ENCODE results near the gene TMEM184B.

Gene TMEM184B

DNA sequence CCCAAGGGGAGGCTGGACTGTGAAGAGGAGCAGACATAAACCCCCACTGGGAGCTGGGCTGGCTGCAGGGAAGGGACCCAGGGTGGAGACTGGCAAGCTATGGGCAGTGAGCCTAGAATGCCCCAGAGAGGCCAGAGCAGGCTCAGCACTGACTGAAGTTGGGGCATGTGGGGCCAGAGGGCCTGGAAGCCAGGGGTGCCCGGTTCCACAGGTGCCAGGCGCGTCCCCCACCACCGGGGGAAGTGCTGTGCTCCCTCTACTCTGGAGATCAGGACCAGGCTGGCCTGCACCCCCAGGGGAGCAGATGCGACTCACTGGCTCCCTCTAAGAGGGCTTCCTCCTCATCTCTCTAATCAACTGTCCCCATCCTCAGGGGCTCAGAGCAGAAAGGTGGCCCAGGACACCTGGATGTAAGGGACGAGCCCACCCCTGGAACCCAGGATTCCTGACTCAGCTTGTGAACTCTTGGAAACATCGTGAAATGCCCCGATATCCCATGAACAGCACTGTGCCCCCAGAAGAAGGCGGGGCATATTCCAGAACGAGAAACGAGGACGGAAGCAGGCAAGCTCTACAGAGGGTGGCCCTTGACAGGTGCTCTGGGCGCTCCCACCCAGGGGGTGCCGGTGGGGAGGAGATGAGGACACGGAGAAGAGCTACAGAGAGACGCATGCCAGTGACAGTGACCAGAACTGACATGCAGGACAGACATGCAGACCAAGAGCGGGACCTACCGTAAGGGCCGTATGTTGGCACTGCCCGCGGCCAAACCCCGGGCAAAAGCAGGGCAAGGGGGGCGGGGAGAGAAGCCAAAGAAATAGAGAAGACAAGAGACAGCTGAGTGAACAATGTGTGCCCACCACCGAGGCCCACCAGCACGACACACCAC is 50.7 kb downstream of the TMEM184B start:
- H2AFZ ChIP-seq (ENCODE audit: low read length, unreplicated experiment) = no peak overlapping the region
- no peaks in the 10 kb centered on the region for H3K27me3 ChIP-seq (ENCODE audit: insufficient read depth, low read length)
- no peak overlapping the region for H3K4me3 ChIP-seq (ENCODE audit: low read depth, low read length)
- peaks cover 33% of the 10 kb centered on the region for H3K4me1 ChIP-seq (ENCODE audit: control insufficient read depth, insufficient read depth, low read length, unreplicated experiment)
- no peak overlapping the region for H3K27ac ChIP-seq (ENCODE audit: low read depth, low read length)
- no peaks in the 10 kb centered on the region for H3K79me2 ChIP-seq (ENCODE audit: control insufficient read depth, insufficient read depth, low read length, unreplicated experiment)
- no peaks in the 10 kb centered on the region for H3K36me3 ChIP-seq (ENCODE audit: insufficient read depth, low read length)

DNA sequence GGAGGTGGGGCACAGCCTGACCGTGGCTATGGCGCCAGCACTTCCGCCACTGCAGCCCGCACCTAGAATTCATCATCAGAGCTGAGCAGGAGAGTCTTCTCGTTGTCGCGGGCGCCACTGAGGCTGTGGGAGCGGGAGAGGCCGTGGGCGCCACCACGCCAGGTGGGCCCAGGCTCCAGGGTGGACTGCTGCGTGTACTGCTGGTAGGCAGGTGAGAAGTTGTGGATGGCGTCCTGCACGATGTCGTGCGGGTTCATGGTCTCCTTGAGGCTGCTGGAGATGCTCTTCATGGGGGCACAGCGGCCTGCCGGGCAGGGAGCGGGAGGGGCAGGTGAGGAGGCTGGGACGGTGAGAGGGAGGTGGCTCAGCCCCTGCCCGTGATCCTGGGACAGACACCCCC is 51.4 kb downstream of the TMEM184B start:
- Histone ChIP-seq H3K27me3 (ENCODE audit: insufficient read depth, low read length) (no peaks in the 10 kb centered on the region), H3K36me3 (ENCODE audit: insufficient read depth, low read length) (no peaks in the 10 kb centered on the region), H3K79me2 (ENCODE audit: control insufficient read depth, insufficient read depth, low read length, unreplicated experiment) (no peaks in the 10 kb centered on the region), H2AFZ (ENCODE audit: low read length, unreplicated experiment) (no peak overlapping the region), H3K27ac (ENCODE audit: low read depth, low read length) (no peak overlapping the region), H3K4me3 (ENCODE audit: low read depth, low read length) (no peak overlapping the region), H3K4me1 (ENCODE audit: control insufficient read depth, insufficient read depth, low read length, unreplicated experiment) (peaks cover 33% of the 10 kb centered on the region)

DNA sequence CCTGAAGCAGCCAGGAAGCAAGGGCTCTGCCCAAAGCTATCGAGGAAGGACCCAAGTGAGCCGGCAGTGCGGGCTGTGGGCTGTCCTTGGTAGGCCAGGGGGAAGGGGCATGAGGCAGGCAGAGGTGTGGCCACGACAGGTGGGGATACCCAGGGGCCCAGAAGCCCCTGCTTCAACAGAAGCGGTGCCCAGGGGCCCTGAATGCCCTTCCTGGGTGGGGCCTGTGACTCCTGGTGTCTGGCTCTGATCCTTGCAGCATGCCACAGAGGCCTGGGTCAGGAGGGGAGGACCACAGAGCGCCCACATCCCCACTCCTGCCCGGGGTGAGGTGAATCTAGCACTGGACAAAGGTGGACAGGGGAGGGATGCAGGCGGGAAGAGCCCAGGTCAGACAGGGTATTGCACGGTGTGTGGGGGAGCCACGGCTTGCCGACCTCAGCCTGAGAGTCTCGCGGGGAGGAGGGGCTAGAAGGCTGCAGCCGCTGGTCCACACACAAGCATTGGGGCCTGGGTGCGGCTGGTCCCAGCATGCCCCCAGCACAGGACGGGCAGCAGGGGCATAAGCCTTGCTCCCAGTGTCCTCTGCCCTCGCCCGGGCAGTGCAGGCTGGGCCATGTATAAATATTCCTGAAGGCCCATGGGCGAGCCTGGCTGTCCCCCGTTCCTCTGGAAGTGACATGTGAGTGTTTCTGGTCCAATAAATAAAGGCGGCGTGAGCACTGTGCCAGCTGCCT is 52.0 kb downstream of the TMEM184B start:
- H3K27ac ChIP-seq (ENCODE audit: low read depth, low read length) = peak overlapping the region; percentile 94; the same call in 1 of the 2 replicates
- no peaks in the 10 kb centered on the region for H3K27me3 ChIP-seq (ENCODE audit: insufficient read depth, low read length)
- H3K79me2 ChIP-seq (ENCODE audit: control insufficient read depth, insufficient read depth, low read length, unreplicated experiment) = no peaks in the 10 kb centered on the region
- H3K36me3 ChIP-seq (ENCODE audit: insufficient read depth, low read length) = no peaks in the 10 kb centered on the region
- no peak overlapping the region for H3K4me3 ChIP-seq (ENCODE audit: low read depth, low read length)
- H2AFZ ChIP-seq (ENCODE audit: low read length, unreplicated experiment) = no peak overlapping the region
- peaks cover 33% of the 10 kb centered on the region for H3K4me1 ChIP-seq (ENCODE audit: control insufficient read depth, insufficient read depth, low read length, unreplicated experiment)

DNA sequence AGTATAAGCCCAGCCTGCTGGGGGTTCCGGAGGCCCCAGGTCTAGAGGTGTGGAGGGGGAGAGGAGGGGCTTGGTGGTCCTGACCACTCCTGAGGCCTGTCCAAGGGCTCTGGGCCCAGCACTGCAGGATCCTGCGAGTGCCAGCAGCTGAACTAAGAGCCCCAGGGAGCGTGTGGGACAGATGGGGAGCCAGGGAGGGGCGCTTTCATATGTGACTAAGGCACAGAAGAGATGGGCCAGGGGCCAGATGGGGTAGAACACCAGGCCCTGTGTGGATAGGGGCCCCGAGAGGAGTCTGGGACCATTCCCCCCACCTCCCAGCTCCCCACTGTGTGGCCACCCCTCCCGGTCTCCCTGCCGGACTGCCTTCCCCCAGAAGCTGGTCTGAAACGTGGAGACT is 52.6 kb downstream of the TMEM184B start:
- Histone ChIP-seq H2AFZ (ENCODE audit: low read length, unreplicated experiment) (no peak overlapping the region), H3K27me3 (ENCODE audit: insufficient read depth, low read length) (no peaks in the 10 kb centered on the region), H3K36me3 (ENCODE audit: insufficient read depth, low read length) (peaks cover 1% of the 10 kb centered on the region; the same call in 1 of the 2 replicates), H3K79me2 (ENCODE audit: control insufficient read depth, insufficient read depth, low read length, unreplicated experiment) (no peaks in the 10 kb centered on the region), H3K4me1 (ENCODE audit: control insufficient read depth, insufficient read depth, low read length, unreplicated experiment) (peaks cover 33% of the 10 kb centered on the region), H3K27ac (ENCODE audit: low read depth, low read length) (peak overlapping the region; percentile 94; the same call in 1 of the 2 replicates), H3K4me3 (ENCODE audit: low read depth, low read length) (no peak overlapping the region)

DNA sequence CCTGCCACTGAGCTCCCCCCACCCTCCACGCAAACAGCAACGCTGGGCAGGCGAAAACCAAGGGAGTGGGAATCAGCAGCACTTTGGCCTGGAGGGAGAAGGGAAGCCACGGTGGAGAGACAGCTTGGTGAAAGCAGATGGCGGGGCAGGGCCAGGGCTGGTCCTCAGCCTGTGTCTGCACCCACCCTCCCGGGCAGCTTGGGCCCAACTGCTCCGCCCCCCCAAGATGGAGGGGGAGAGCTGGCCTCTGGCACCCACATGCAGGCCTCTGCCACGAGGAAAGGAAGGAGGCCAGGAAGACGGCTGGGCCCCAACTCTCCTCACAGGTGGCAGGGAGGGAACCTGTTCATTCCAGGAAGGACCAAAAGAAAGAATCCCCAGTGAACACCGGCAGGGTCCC is 53.2 kb downstream of the TMEM184B start:
- peaks cover 33% of the 10 kb centered on the region for H3K4me1 ChIP-seq (ENCODE audit: control insufficient read depth, insufficient read depth, low read length, unreplicated experiment)
- H3K36me3 ChIP-seq (ENCODE audit: insufficient read depth, low read length) = peaks cover 5% of the 10 kb centered on the region; the same call in 1 of the 2 replicates
- no peak overlapping the region for H2AFZ ChIP-seq (ENCODE audit: low read length, unreplicated experiment)
- H3K27ac ChIP-seq (ENCODE audit: low read depth, low read length) = peak overlapping the region; percentile 94
- H3K4me3 ChIP-seq (ENCODE audit: low read depth, low read length) = no peak overlapping the region
- H3K27me3 ChIP-seq (ENCODE audit: insufficient read depth, low read length) = no peaks in the 10 kb centered on the region
- H3K79me2 ChIP-seq (ENCODE audit: control insufficient read depth, insufficient read depth, low read length, unreplicated experiment) = no peaks in the 10 kb centered on the region

- peaks cover 33% of the 10 kb centered on the region for H3K4me1 ChIP-seq (ENCODE audit: control insufficient read depth, insufficient read depth, low read length, unreplicated experiment)
- no peaks in the 10 kb centered on the region for H3K27me3 ChIP-seq (ENCODE audit: insufficient read depth, low read length)
- H2AFZ ChIP-seq (ENCODE audit: low read length, unreplicated experiment) = no peak overlapping the region
- H3K79me2 ChIP-seq (ENCODE audit: control insufficient read depth, insufficient read depth, low read length, unreplicated experiment) = peaks cover 2% of the 10 kb centered on the region
- H3K36me3 ChIP-seq (ENCODE audit: insufficient read depth, low read length) = peaks cover 5% of the 10 kb centered on the region; the same call in 1 of the 2 replicates
- peak overlapping the region; percentile 19; the same call in 1 of the 2 replicates for H3K4me3 ChIP-seq (ENCODE audit: low read depth, low read length)
- H3K27ac ChIP-seq (ENCODE audit: low read depth, low read length) = peak overlapping the region; percentile 94
Measured at GRCh38 chr22:38218661-38219622, 53.9 kb downstream of the TMEM184B start.

DNA sequence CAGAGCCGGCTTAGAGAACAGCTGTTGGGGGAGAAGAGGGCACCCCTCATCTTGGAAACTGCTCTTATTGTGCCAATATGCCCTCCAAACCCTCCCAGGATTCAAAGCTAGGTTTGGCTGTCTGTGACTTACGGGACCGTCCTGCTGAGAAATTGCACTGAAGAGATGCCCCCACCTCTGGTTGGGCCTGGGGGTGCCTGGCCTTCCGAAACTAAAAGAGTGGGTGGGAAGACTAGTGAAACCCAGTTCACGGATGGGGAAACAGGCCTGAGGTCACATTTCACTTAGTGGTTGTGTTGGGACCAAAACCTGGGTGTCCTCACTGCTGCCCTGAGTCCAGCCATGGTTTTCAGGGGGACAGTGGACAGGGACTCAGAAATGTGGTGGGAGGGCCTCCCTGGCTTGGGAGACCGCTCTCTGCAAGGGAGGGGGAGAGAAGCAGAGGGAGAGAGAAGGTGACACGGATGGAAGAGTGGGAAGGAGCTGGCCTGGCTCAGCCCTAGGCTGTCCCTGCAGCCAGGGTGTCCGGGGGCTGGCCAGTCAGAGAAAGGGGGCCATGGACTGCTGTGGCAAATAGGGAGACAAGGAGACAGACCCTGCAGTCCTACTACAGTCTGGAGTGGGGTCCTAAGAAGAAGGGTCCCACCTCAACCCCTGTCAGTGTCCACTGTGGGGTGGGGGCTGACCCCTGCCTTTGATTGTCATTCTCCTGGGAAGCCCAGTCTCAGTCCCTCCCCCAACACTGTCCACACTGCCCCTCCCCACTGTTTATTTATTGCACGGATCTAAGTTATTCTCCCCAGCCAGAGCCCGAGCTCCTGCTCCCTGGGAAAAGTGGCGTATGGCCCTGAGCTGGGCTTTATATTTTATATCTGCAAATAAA is 57.4 kb downstream of the TMEM184B start:
- Histone ChIP-seq H3K4me1 (ENCODE audit: control insufficient read depth, insufficient read depth, low read length, unreplicated experiment) (peaks cover 29% of the 10 kb centered on the region), H3K27ac (ENCODE audit: low read depth, low read length) (no peak overlapping the region), H3K4me3 (ENCODE audit: low read depth, low read length) (no peak overlapping the region), H3K36me3 (ENCODE audit: insufficient read depth, low read length) (peaks cover 5% of the 10 kb centered on the region; the same call in 1 of the 2 replicates), H3K79me2 (ENCODE audit: control insufficient read depth, insufficient read depth, low read length, unreplicated experiment) (peaks cover 19% of the 10 kb centered on the region), H2AFZ (ENCODE audit: low read length, unreplicated experiment) (no peak overlapping the region), H3K27me3 (ENCODE audit: insufficient read depth, low read length) (no peaks in the 10 kb centered on the region)

- Histone ChIP-seq H3K27me3 (ENCODE audit: insufficient read depth, low read length) (no peaks in the 10 kb centered on the region), H3K27ac (ENCODE audit: low read depth, low read length) (no peak overlapping the region), H3K36me3 (ENCODE audit: insufficient read depth, low read length) (peaks cover 5% of the 10 kb centered on the region; the same call in 1 of the 2 replicates), H2AFZ (ENCODE audit: low read length, unreplicated experiment) (no peak overlapping the region), H3K4me3 (ENCODE audit: low read depth, low read length) (no peak overlapping the region), H3K79me2 (ENCODE audit: control insufficient read depth, insufficient read depth, low read length, unreplicated experiment) (peaks cover 26% of the 10 kb centered on the region), H3K4me1 (ENCODE audit: control insufficient read depth, insufficient read depth, low read length, unreplicated experiment) (peaks cover 21% of the 10 kb centered on the region)
Measured at GRCh38 chr22:38214302-38215056, 58.3 kb downstream of the TMEM184B start.

GRCh38 chr22:38213990-38214301 is 58.9 kb downstream of the TMEM184B start:
- Histone ChIP-seq H3K4me1 (ENCODE audit: control insufficient read depth, insufficient read depth, low read length, unreplicated experiment) (peaks cover 16% of the 10 kb centered on the region), H3K4me3 (ENCODE audit: low read depth, low read length) (no peak overlapping the region), H3K79me2 (ENCODE audit: control insufficient read depth, insufficient read depth, low read length, unreplicated experiment) (peaks cover 30% of the 10 kb centered on the region), H3K36me3 (ENCODE audit: insufficient read depth, low read length) (peaks cover 5% of the 10 kb centered on the region; the same call in 1 of the 2 replicates), H2AFZ (ENCODE audit: low read length, unreplicated experiment) (no peak overlapping the region), H3K27ac (ENCODE audit: low read depth, low read length) (no peak overlapping the region), H3K27me3 (ENCODE audit: insufficient read depth, low read length) (no peaks in the 10 kb centered on the region)

All from ACC112 (cell line).